Endothelial cell of umbilical vein (primary cell): ENCODE data around the gene GRK5. TPM values are rescaled to one million over a fixed set of nuclear protein-coding genes. Genes with fewer than 3 reads are reported as not detected.

Experiments used
- BruUV-seq: library from RNA; stranded (reverse); fragments of 400-500 nt; replicated peaks from 2 replicates; lab custom pipeline; 2021; lab: Mats Ljungman, UMichigan
- CTCF ChIA-PET: fragments of 300-600, 350-600 bp; sonication (Branson Sonifier 250); formaldehyde crosslinking; loops from one replicate; lab custom pipeline; 2021; ENCODE audit warnings: antibody characterized with exemption, inconsistent platforms; lab: Charles Lee
- POLR2A ChIA-PET: fragments of 300-600, 350-600 bp; sonication (Branson Sonifier 250); formaldehyde crosslinking; loops from one replicate; lab custom pipeline; 2021; ENCODE audit warnings: antibody characterized with exemption, inconsistent platforms; lab: Charles Lee
- DNase-seq: peaks from one replicate; pipeline ENCODE4 v3.0.0-alpha.2; 2011; ENCODE audit warnings: low read depth, low spot score
- FAIRE-seq: peaks from 2 replicates; lab custom pipeline; 2011; peaks lifted over from hg19 to GRCh38; lab: Jason Lieb, UNC
- H2AFZ ChIP-seq: 2 replicates; pipeline ENCODE4 v1.6.0; 2012; ENCODE audit warnings: low read depth, low read length, control low read depth, inconsistent platforms
- H3K27ac ChIP-seq: 2 replicates; pipeline ENCODE4 v1.5.1; 2011; ENCODE audit warnings: low read depth, mild to moderate bottlenecking, control low read depth, low read length, moderate library complexity; ENCODE audit not compliant: insufficient read depth
- H3K27me3 ChIP-seq, 2 experiments: 2 replicates each; pipeline versions ENCODE4 v1.6.0 to v1.6.1; 2011; ENCODE audit warnings: low read length in 2 of 2, mixed read lengths in 1 of 2; ENCODE audit not compliant: control insufficient read depth in 2 of 2, insufficient read depth in 2 of 2
- H3K36me3 ChIP-seq, 2 experiments: 2 replicates in 1 of 2; 3 replicates in 1 of 2; pipeline ENCODE4 v1.5.1; 2011; ENCODE audit warnings: low read length in 2 of 2, mild to moderate bottlenecking in 1 of 2, moderate library complexity in 1 of 2; ENCODE audit not compliant: control insufficient read depth in 2 of 2, insufficient read depth in 2 of 2; ENCODE audit errors: extremely low read depth in 1 of 2
- H3K4me1 ChIP-seq: 3 replicates; pipeline ENCODE4 v1.5.1; 2011; ENCODE audit warnings: mild to moderate bottlenecking, low read length; ENCODE audit not compliant: control insufficient read depth, insufficient read depth; ENCODE audit errors: extremely low read depth
- H3K4me2 ChIP-seq: 2 replicates; pipeline ENCODE4 v1.6.1; 2011; ENCODE audit warnings: low read length, control low read depth, mixed read lengths; ENCODE audit not compliant: insufficient read depth
- H3K4me3 ChIP-seq, 3 experiments: fragments of 200-600 bp in 1 of 3; sonication (generic), shearing (Covaris generic) in 1 of 3; replicated peaks in 1 of 3; 2 replicates each; pipeline ENCODE4 v1.5.1; 2011 to 2016; ENCODE audit warnings: control low read depth in 3 of 3, low read length in 3 of 3, mild to moderate bottlenecking in 2 of 3, inconsistent platforms in 1 of 3, low read depth in 1 of 3, moderate library complexity in 1 of 3; ENCODE audit not compliant: insufficient read depth in 1 of 3
- H3K79me2 ChIP-seq: 2 replicates; pipeline ENCODE4 v1.6.0; 2012; ENCODE audit warnings: low read length, inconsistent platforms; ENCODE audit not compliant: control insufficient read depth, insufficient read depth
- H3K9ac ChIP-seq: replicated peaks from 2 replicates; pipeline ENCODE3; 2011; ENCODE audit warnings: low read length, control low read depth; ENCODE audit not compliant: insufficient read depth; ENCODE audit errors: extremely low read depth
- H3K9me1 ChIP-seq: replicated peaks from 3 replicates; pipeline ENCODE4 v1.6.0; 2011; ENCODE audit warnings: mild to moderate bottlenecking, low read length; ENCODE audit not compliant: control insufficient read depth, insufficient read depth; ENCODE audit errors: extremely low read depth
- H3K9me3 ChIP-seq: replicated peaks from 2 replicates; pipeline ENCODE4 v1.5.1; 2012; ENCODE audit warnings: low read length, inconsistent platforms; ENCODE audit not compliant: control insufficient read depth, insufficient read depth
- H4K20me1 ChIP-seq: replicated peaks from 2 replicates; pipeline ENCODE3; 2011; ENCODE audit warnings: mild to moderate bottlenecking, low read length; ENCODE audit not compliant: control insufficient read depth, insufficient read depth; ENCODE audit errors: extremely low read depth
- EZH2 ChIP-seq: IDR thresholded peaks from 2 replicates; pipeline ENCODE4 v1.6.1; 2012; ENCODE audit warnings: borderline replicate concordance, low read depth, mild to moderate bottlenecking, moderate library complexity, low read length, inconsistent platforms; ENCODE audit not compliant: severe bottlenecking
- FOS ChIP-seq: IDR thresholded peaks from 2 replicates; pipeline ENCODE4 v1.6.1; 2011; ENCODE audit warnings: mild to moderate bottlenecking, low read length, moderate library complexity, borderline replicate concordance; ENCODE audit not compliant: insufficient read depth
- GATA2 ChIP-seq: IDR thresholded peaks from 2 replicates; pipeline ENCODE4 v1.7.0; 2011; ENCODE audit warnings: low read depth, mild to moderate bottlenecking, moderate library complexity, mixed read lengths, low read length; ENCODE audit not compliant: insufficient read length, insufficient read depth
- JUN ChIP-seq: IDR thresholded peaks from 2 replicates; pipeline ENCODE4 v1.6.1; 2011; ENCODE audit warnings: borderline replicate concordance, low read depth; ENCODE audit not compliant: insufficient read length, insufficient read depth
- MYC ChIP-seq: IDR thresholded peaks from one replicate; pipeline ENCODE4 v1.6.1; 2011; ENCODE audit warnings: mild to moderate bottlenecking, low read depth, low read length
- POLR2A ChIP-seq: IDR thresholded peaks from 2 replicates; pipeline ENCODE4 v1.6.1; 2012; ENCODE audit warnings: low read depth, mild to moderate bottlenecking, control low read depth, low read length
- POLR2AphosphoS5 ChIP-seq: IDR thresholded peaks from 2 replicates; pipeline ENCODE4 v1.6.1; 2012; ENCODE audit warnings: low read depth, mild to moderate bottlenecking, control low read depth, low read length, moderate library complexity; ENCODE audit not compliant: insufficient read depth
- dilution Hi-C: fragments of 300-500 bp; cut with MboI; formaldehyde crosslinking; loops from one replicate; pipeline ENCODE4 v1.15.0; 2019; ENCODE audit warnings: low sequenced_read_pairs; ENCODE audit not compliant: extremely low pct_ligation_motif_present
- intact Hi-C: fragments of 100-400 bp; cut with micrococcal nuclease; formaldehyde crosslinking; loops from one replicate; pipeline ENCODE4 v1.10.0; 2022
- polyA plus RNA-seq, 4 experiments: library from polyadenylated mRNA; depleted of rRNA in 3 of 4; stranded (reverse) in 3 of 4; unstranded in 1 of 4; fragments of >200 nt; gene quantifications; 2 replicates each; pipeline versions ENCODE4 v1.2.1 to v1.2.3, GENCODE V29; 2011 to 2012; ENCODE audit warnings: missing spikeins in 1 of 4
- total RNA-seq: library from RNA; stranded (reverse); gene quantifications from 2 replicates; pipeline ENCODE4 v1.2.3, GENCODE V29; 2021
- TF ChIP-seq, protein P1 (sequence below), 2 donors: IDR thresholded peaks; 1 replicate in 1 of 2; 2 replicates in 1 of 2; pipeline ENCODE4 v1.5.1; 2011; ENCODE audit warnings: low read length in 2 of 2, mild to moderate bottlenecking in 2 of 2, moderate library complexity in 2 of 2, control low read depth in 1 of 2, inconsistent platforms in 1 of 2, low read depth in 1 of 2; ENCODE audit not compliant: insufficient read depth in 1 of 2; ENCODE audit errors: extremely low read depth in 1 of 2
- TF ChIP-seq, protein P2 (sequence below): IDR thresholded peaks from 2 replicates; pipeline ENCODE4 v1.6.1; 2011; ENCODE audit not compliant: insufficient read depth, insufficient read length

The GRK5 gene
- total and polyA plus RNA-seq, 2 donors (not counting 3 experiments of a cell fraction or from before 2014, with no cell fraction given) = 13.1 to 29.5 TPM

DNA sequence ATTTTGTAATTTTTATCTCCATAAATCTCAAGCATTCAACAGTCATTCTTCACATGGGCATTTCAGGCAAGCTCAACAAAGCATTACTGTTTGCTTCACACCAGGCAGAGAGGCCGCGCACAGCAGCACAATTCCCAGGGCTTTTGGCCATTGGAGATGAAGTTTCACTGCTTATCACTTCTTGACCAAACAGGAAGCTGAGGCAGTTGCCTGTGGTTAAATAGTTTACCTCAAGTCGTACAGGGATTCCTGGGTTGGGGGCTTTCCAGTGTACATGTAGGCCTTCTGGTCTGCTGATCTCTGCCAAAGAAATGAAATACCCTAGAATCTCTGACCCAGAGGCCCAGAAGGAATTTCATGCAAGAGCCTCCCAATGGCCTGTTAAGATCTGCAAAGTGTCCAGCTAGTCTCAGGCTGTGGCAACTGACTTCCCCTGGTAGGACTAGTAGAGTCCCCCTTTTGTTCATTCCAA is 17.5 kb upstream of the GRK5 start:
- H3K79me2 ChIP-seq = no peaks in the 10 kb centered on the region
- no peaks in the 10 kb centered on the region for H3K9me1 ChIP-seq
- no peaks in the 10 kb centered on the region for H3K4me1 ChIP-seq
- CTCF ChIA-PET = interaction anchor here (0.7 to 2.0 kb wide), 7 partner anchors 9 to 300 kb away, joined by 3 to 24 read pairs (median 3); no protein-coding TSS in a partner anchor
- DNase-seq (peak; percentile 21), FAIRE-seq (no peak)
- TF ChIP-seq POLR2AphosphoS5 (no peak), JUN (no peak), POLR2A (no peak), MYC (no peak)
- TF ChIP-seq, protein P1, sequence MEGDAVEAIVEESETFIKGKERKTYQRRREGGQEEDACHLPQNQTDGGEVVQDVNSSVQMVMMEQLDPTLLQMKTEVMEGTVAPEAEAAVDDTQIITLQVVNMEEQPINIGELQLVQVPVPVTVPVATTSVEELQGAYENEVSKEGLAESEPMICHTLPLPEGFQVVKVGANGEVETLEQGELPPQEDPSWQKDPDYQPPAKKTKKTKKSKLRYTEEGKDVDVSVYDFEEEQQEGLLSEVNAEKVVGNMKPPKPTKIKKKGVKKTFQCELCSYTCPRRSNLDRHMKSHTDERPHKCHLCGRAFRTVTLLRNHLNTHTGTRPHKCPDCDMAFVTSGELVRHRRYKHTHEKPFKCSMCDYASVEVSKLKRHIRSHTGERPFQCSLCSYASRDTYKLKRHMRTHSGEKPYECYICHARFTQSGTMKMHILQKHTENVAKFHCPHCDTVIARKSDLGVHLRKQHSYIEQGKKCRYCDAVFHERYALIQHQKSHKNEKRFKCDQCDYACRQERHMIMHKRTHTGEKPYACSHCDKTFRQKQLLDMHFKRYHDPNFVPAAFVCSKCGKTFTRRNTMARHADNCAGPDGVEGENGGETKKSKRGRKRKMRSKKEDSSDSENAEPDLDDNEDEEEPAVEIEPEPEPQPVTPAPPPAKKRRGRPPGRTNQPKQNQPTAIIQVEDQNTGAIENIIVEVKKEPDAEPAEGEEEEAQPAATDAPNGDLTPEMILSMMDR (IDR thresholded peaks at IDR 0.05; ENCODE audit: extremely low read depth in 1 of 2, insufficient read depth in 1 of 2, low read depth in 1 of 2, low read length in 2 of 2) = no peak
- no peak overlapping the region for H2AFZ ChIP-seq
- peaks cover 0 to 2% of the 10 kb centered on the region in 2 experiments for H3K27me3 ChIP-seq
- H3K4me2 ChIP-seq = no peak overlapping the region
- no peaks in the 10 kb centered on the region for H3K9me3 ChIP-seq
- dilution Hi-C loops (no loop called here), intact Hi-C loops (no loop called here)
- H3K9ac ChIP-seq = no peak overlapping the region
- no peak overlapping the region for H3K27ac ChIP-seq
- no TSS peak for BruUV-seq
- H3K4me3 ChIP-seq = no peak overlapping the region
- no peaks in the 10 kb centered on the region for H3K36me3 ChIP-seq
- POLR2A ChIA-PET = no interaction called here
- no peaks in the 10 kb centered on the region for H4K20me1 ChIP-seq

DNA sequence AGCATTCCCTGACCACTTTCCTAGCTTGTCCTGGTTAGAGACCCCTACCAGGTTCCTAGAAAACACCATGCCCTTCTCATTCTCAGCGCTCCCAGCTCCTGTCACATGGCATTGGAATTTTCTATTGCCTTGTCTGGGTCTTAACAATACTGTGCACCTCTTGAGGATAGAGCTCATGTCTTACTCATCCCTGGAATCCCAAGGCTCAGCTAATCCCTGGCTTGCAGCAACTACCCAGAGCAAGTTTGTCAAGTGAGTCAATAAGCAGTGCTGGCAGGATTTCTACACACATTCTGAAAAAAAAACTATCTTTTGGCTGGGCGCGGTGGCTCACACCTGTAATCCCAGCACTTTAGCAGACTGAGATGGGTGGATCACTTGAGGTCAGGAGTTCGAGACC is 17.0 kb upstream of the GRK5 start:
- no peak overlapping the region for H3K27ac ChIP-seq
- DNase-seq (peak; percentile 18), FAIRE-seq (peak; percentile 26)
- POLR2A ChIA-PET = no interaction called here
- no peak overlapping the region for H2AFZ ChIP-seq
- CTCF ChIA-PET = interaction anchor here (1.0 to 2.0 kb wide), 6 partner anchors 8 to 299 kb away, joined by 3 to 24 read pairs (median 4); no protein-coding TSS in a partner anchor
- no peaks in the 10 kb centered on the region for H3K36me3 ChIP-seq
- peaks cover 0 to 2% of the 10 kb centered on the region in 2 experiments for H3K27me3 ChIP-seq
- dilution Hi-C loops (no loop called here), intact Hi-C loops (no loop called here)
- no peaks in the 10 kb centered on the region for H3K9me3 ChIP-seq
- H3K4me1 ChIP-seq = no peaks in the 10 kb centered on the region
- BruUV-seq = no TSS peak
- H3K79me2 ChIP-seq = no peaks in the 10 kb centered on the region
- TF ChIP-seq FOS = no peak
- TF ChIP-seq, protein P2, sequence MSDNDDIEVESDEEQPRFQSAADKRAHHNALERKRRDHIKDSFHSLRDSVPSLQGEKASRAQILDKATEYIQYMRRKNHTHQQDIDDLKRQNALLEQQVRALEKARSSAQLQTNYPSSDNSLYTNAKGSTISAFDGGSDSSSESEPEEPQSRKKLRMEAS = no peak
- TF ChIP-seq JUN = no peak
- no peak for TF ChIP-seq MYC
- no peak for TF ChIP-seq POLR2AphosphoS5
- TF ChIP-seq POLR2A = no peak
- TF ChIP-seq, protein P1 (IDR thresholded peaks at IDR 0.05; ENCODE audit: extremely low read depth in 1 of 2, insufficient read depth in 1 of 2, low read depth in 1 of 2, low read length in 2 of 2) = no peak
- TF ChIP-seq EZH2 = no peak
- TF ChIP-seq GATA2 = no peak
- no peak overlapping the region for H3K4me2 ChIP-seq
- H3K9ac ChIP-seq = no peak overlapping the region
- no peak overlapping the region for H3K4me3 ChIP-seq
- no peaks in the 10 kb centered on the region for H4K20me1 ChIP-seq
- H3K9me1 ChIP-seq = no peaks in the 10 kb centered on the region
